DMS153 treated with DMSO at 0.1 percent for 48 hours (cell line): ENCODE data around the gene GAPDH.
"Not testable (repeated sequence)": the region's sequence is repeated elsewhere in the genome, so short reads cannot be mapped to it uniquely, and the experiment has no call there.

Experiments used
- DNase-seq: peaks from one replicate; lab custom pipeline; 2025; ENCODE audit not compliant: unreplicated experiment; lab: John Stamatoyannopoulos, UW

Gene GAPDH

GRCh38 chr12:6559500-6559899 lies 25.2 kb downstream of the GAPDH start:
- DNase-seq: no peak

- DNase-seq: no peak
These were observed 26.3 kb downstream of the GAPDH start for GRCh38 chr12:6560501-6561205.

- no peak for DNase-seq
These were observed 28.6 kb downstream of the GAPDH start for GRCh38 chr12:6562881-6563280.

GRCh38 chr12:6563448-6564050 lies 29.2 kb downstream of the GAPDH start:
- DNase-seq: no peak

- DNase-seq: no peak
These were observed 32.9 kb downstream of the GAPDH start for GRCh38 chr12:6567112-6567670.

GRCh38 chr12:6569312-6569711 lies 35.0 kb downstream of the GAPDH start:
- DNase-seq: no peak

- DNase-seq: no peak
These were observed 35.5 kb downstream of the GAPDH start for GRCh38 chr12:6569786-6570185.

- DNase-seq: no peak
These were observed 36.1 kb downstream of the GAPDH start for GRCh38 chr12:6570264-6570887.

- no peak for DNase-seq
These were observed 38.7 kb downstream of the GAPDH start for GRCh38 chr12:6573001-6573400.

GRCh38 chr12:6574576-6575295 lies 40.4 kb downstream of the GAPDH start:
- no peak for DNase-seq

- DNase-seq: no peak
These were observed 41.3 kb downstream of the GAPDH start for GRCh38 chr12:6575648-6576047.

- no peak for DNase-seq
These were observed 47.9 kb downstream of the GAPDH start for GRCh38 chr12:6582196-6582595.

- DNase-seq: no peak
These were observed 48.6 kb downstream of the GAPDH start for GRCh38 chr12:6582959-6583358.

GRCh38 chr12:6584293-6584692 lies 50.0 kb downstream of the GAPDH start:
- no peak for DNase-seq

GRCh38 chr12:6586569-6586968 lies 52.3 kb downstream of the GAPDH start:
- not testable (repeated sequence) for DNase-seq
